ENCODE results near the gene CCDC194. TPM values are rescaled to one million over a fixed set of nuclear protein-coding genes. Genes with fewer than 3 reads are reported as not detected.

CCDC194 gene
- total RNA-seq, 3 donors from 2014 or later, result 0.53 to 0.54 TPM; not detected in 1

- intact Hi-C loops (cut with DNase I, micrococcal nuclease), result loop anchor here (5.0 kb wide), 1 partner anchor 41 kb away; no protein-coding TSS in a partner anchor
- DNase-seq, result peak; percentile 76 to 88 (median 84)
- ATAC-seq, result peak; percentile 96
- Histone ChIP-seq H3K36me3 (ENCODE audit: low read depth) (no peaks in the 10 kb centered on the region), H3K9me3 (no peaks in the 10 kb centered on the region), H3K4me3 (no peak overlapping the region), H3K4me1 (ENCODE audit: low read depth) (no peaks in the 10 kb centered on the region)
- TF ChIP-seq CTCF (IDR thresholded peaks at IDR 0.05), result peak; percentile 88
Observed at GRCh38 chr19:17346109-17346671, 47.8 kb downstream of the CCDC194 start.

- Histone ChIP-seq H3K4me1 (ENCODE audit: low read depth) (peaks cover 7% of the 10 kb centered on the region), H3K9me3 (no peaks in the 10 kb centered on the region), H3K4me3 (no peak overlapping the region), H3K36me3 (ENCODE audit: low read depth) (no peaks in the 10 kb centered on the region)
- intact Hi-C loops (cut with DNase I, micrococcal nuclease), result no loop called here
- ATAC-seq, result no peak
- no peak for TF ChIP-seq CTCF (IDR thresholded peaks at IDR 0.05)
- no peak for DNase-seq
Observed at GRCh38 chr19:17341845-17342244, 52.2 kb downstream of the CCDC194 start.

- Histone ChIP-seq H3K36me3 (ENCODE audit: low read depth) (no peaks in the 10 kb centered on the region), H3K4me1 (ENCODE audit: low read depth) (peaks cover 9% of the 10 kb centered on the region), H3K9me3 (no peaks in the 10 kb centered on the region), H3K4me3 (no peak overlapping the region)
- ATAC-seq, result no peak
- TF ChIP-seq CTCF (IDR thresholded peaks at IDR 0.05), result no peak
- intact Hi-C loops (cut with DNase I, micrococcal nuclease), result no loop called here
- DNase-seq, result peak in 1 of 3 donors; percentile 52
Observed at GRCh38 chr19:17341386-17341785, 52.6 kb downstream of the CCDC194 start.

GRCh38 chr19:17340871-17341357, 53.1 kb downstream of the CCDC194 start:
- ATAC-seq (no peak), DNase-seq (peak in 2 of 3 donors; percentile 52 to 59)
- H3K4me1 ChIP-seq (ENCODE audit: low read depth), result peaks cover 12% of the 10 kb centered on the region
- intact Hi-C loops (cut with DNase I, micrococcal nuclease), result no loop called here
- no peak for TF ChIP-seq CTCF (IDR thresholded peaks at IDR 0.05)
- H3K9me3 ChIP-seq, result no peaks in the 10 kb centered on the region
- H3K36me3 ChIP-seq (ENCODE audit: low read depth), result no peaks in the 10 kb centered on the region
- H3K4me3 ChIP-seq, result no peak overlapping the region

Other genes starting within 250 kb of the CCDC194 start
- gene USE1, start 178.8 kb downstream of the CCDC194 start, total RNA-seq, result 10 to 100 TPM; 17.4 to 31.2 (median 28.0) TPM
- gene OCEL1, start 168.0 kb downstream of the CCDC194 start, total RNA-seq, result 100 to 1,000 TPM in 1 of 3 donors, 10 to 100 TPM in 2; 38.1 to 105 (median 58.4) TPM
- gene NR2F6, start 148.3 kb downstream of the CCDC194 start, total RNA-seq, result 100 to 1,000 TPM; 103 to 157 (median 140) TPM
- 1 to 10 TPM in 2 of 3 donors, under 1 TPM in 1; 0.52 to 2.6 (median 2.2) TPM for gene USHBP1, start 129.5 kb downstream of the CCDC194 start, total RNA-seq
- gene BABAM1, start 126.8 kb downstream of the CCDC194 start, total RNA-seq, result 10 to 100 TPM; 64.6 to 80.3 (median 76.2) TPM
- gene ANKLE1, start 112.3 kb downstream of the CCDC194 start, total RNA-seq, result 1 to 10 TPM in 1 of 3 donors, under 1 TPM in 2; 0.23 to 1.9 (median 0.80) TPM
- gene ABHD8, start 90.8 kb downstream of the CCDC194 start, total RNA-seq, result 10 to 100 TPM in 1 of 3 donors, 1 to 10 TPM in 2; 3.0 to 18.0 (median 4.5) TPM
- 100 to 1,000 TPM; 124 to 148 (median 145) TPM for gene MRPL34, start 88.3 kb downstream of the CCDC194 start, total RNA-seq
- 10 to 100 TPM; 38.3 to 51.4 (median 48.3) TPM for gene DDA1, start 84.6 kb downstream of the CCDC194 start, total RNA-seq
- gene ANO8, start 59.3 kb downstream of the CCDC194 start, total RNA-seq, result 1 to 10 TPM; 7.1 to 9.4 (median 8.6) TPM
- gene GTPBP3, start 56.6 kb downstream of the CCDC194 start, total RNA-seq, result 10 to 100 TPM; 16.1 to 24.3 (median 16.8) TPM
- 10 to 100 TPM; 22.2 to 42.2 (median 32.8) TPM for gene PLVAP, start 16.9 kb downstream of the CCDC194 start, total RNA-seq
- 10 to 100 TPM in 2 of 3 donors, 1 to 10 TPM in 1; 9.7 to 72.6 (median 28.2) TPM for gene BST2, start 11.4 kb upstream of the CCDC194 start, total RNA-seq
- 10 to 100 TPM; 42.7 to 53.3 (median 52.1) TPM for gene MVB12A, start 25.9 kb upstream of the CCDC194 start, total RNA-seq
- under 1 TPM in 2 of 3 donors, not detected in 1; 0.34 to 0.51 TPM for gene TMEM221, start 54.5 kb upstream of the CCDC194 start, total RNA-seq
- not detected for gene NXNL1, start 66.7 kb upstream of the CCDC194 start, total RNA-seq
- gene SLC27A1, start 76.3 kb upstream of the CCDC194 start, total RNA-seq, result 10 to 100 TPM in 1 of 3 donors, 1 to 10 TPM in 2; 5.7 to 17.2 (median 6.2) TPM
- gene PGLS, start 117.5 kb upstream of the CCDC194 start, total RNA-seq, result 100 to 1,000 TPM in 1 of 3 donors, 10 to 100 TPM in 2; 62.3 to 103 (median 77.7) TPM
- 10 to 100 TPM; 50.1 to 71.0 (median 50.8) TPM for gene COLGALT1, start 161.5 kb upstream of the CCDC194 start, total RNA-seq

Data from mucosa of descending colon (tissue), 3 donors.